Neural cell (in vitro differentiated cells): ENCODE measurements around the gene GNLY. TPM values are rescaled to one million over a fixed set of nuclear protein-coding genes. Genes with fewer than 3 reads are reported as not detected.

Experiments used
- H2AFZ ChIP-seq: fragments of 200-600, 300-800 bp; sonication (generic), shearing (Covaris generic); 2 replicates; pipeline ENCODE4 v1.6.0; 2014; ENCODE audit warnings: low read depth, mild to moderate bottlenecking, antibody characterized with exemption, low read length, moderate library complexity
- H3F3A ChIP-seq: fragments of 200-600 bp; shearing (Covaris generic); 2 replicates; pipeline ENCODE4 v1.6.1; 2016; ENCODE audit warnings: mild to moderate bottlenecking, moderate library complexity, mixed read lengths, antibody characterized with exemption, low read length; ENCODE audit not compliant: insufficient read depth, poor library complexity, severe bottlenecking
- H3K27ac ChIP-seq: fragments of 200-600, 300-800 bp; sonication (generic), shearing (Covaris generic); 2 replicates; pipeline ENCODE4 v1.5.1; 2014; ENCODE audit warnings: mild to moderate bottlenecking, low read length, moderate library complexity
- H3K27me3 ChIP-seq: fragments of 300-800, 200-600 bp; sonication (generic), shearing (Covaris generic); 2 replicates; pipeline ENCODE4 v1.6.0; 2014; ENCODE audit warnings: mild to moderate bottlenecking, low read depth, low read length, moderate library complexity; ENCODE audit not compliant: insufficient read depth
- H3K36me3 ChIP-seq: fragments of 300-800, 200-600 bp; sonication (generic), shearing (Covaris generic); 2 replicates; pipeline ENCODE4 v1.5.1; 2014; ENCODE audit warnings: mild to moderate bottlenecking, antibody characterized with exemption, low read length, moderate library complexity; ENCODE audit not compliant: insufficient read depth
- H3K4me2 ChIP-seq: fragments of 300-800, 200-600 bp; sonication (generic), shearing (Covaris generic); 2 replicates; pipeline ENCODE4 v1.6.0; 2014; ENCODE audit warnings: mild to moderate bottlenecking, low read length
- H3K4me3 ChIP-seq: fragments of 300-800, 200-600 bp; sonication (generic), shearing (Covaris generic); 2 replicates; pipeline ENCODE4 v1.5.1; 2014; ENCODE audit warnings: mild to moderate bottlenecking, low read length, moderate library complexity
- H3K79me2 ChIP-seq: fragments of 200-600 bp; shearing (Covaris generic); replicated peaks from 2 replicates; pipeline ENCODE4 v1.6.0; 2014; ENCODE audit warnings: mild to moderate bottlenecking, low read length, moderate library complexity; ENCODE audit not compliant: insufficient read depth
- H3K9ac ChIP-seq: fragments of 300-800, 200-600 bp; sonication (generic), shearing (Covaris generic); 2 replicates; pipeline ENCODE4 v1.6.1; 2016; ENCODE audit warnings: mild to moderate bottlenecking, low read length, mixed read lengths
- H3K9me2 ChIP-seq: fragments of 200-600 bp; shearing (Covaris generic); 2 replicates; pipeline ENCODE4 v1.6.1; 2016; ENCODE audit warnings: mild to moderate bottlenecking, low read length, mixed read lengths; ENCODE audit not compliant: insufficient read depth
- H3K9me3 ChIP-seq: fragments of 200-600, 300-800 bp; sonication (generic), shearing (Covaris generic); 2 replicates; pipeline ENCODE4 v1.6.1; 2016; ENCODE audit warnings: mild to moderate bottlenecking, mixed run types, low read length, moderate library complexity, mixed read lengths
- H4K20me1 ChIP-seq: fragments of 200-600 bp; shearing (Covaris generic); 2 replicates; pipeline ENCODE4 v1.6.1; 2016; ENCODE audit warnings: mild to moderate bottlenecking, mixed run types; ENCODE audit not compliant: insufficient read depth
- EP300 ChIP-seq: fragments of 450-650 bp; conservative IDR thresholded peaks from 2 replicates; pipeline ENCODE4 v1.6.1; 2014; ENCODE audit warnings: antibody characterized with exemption, mild to moderate bottlenecking, moderate library complexity; ENCODE audit not compliant: poor library complexity, severe bottlenecking
- EZH2 ChIP-seq: fragments of 200-600, 300-800 bp; shearing (Covaris generic), sonication (generic); IDR thresholded peaks from 2 replicates; pipeline ENCODE4 v1.6.1; 2014; ENCODE audit warnings: antibody characterized with exemption, low read length, borderline replicate concordance, mild to moderate bottlenecking; ENCODE audit not compliant: insufficient read depth, poor library complexity, severe bottlenecking
- MXI1 ChIP-seq: fragments of 450-650 bp; conservative IDR thresholded peaks from 2 replicates; pipeline ENCODE4 v1.6.1; 2014; ENCODE audit warnings: antibody characterized with exemption, mild to moderate bottlenecking; ENCODE audit not compliant: poor library complexity, severe bottlenecking
- POLR2AphosphoS5 ChIP-seq: IDR thresholded peaks from 2 replicates; pipeline ENCODE4 v1.6.1; 2012
- RAD21 ChIP-seq: fragments of 450-650 bp; conservative IDR thresholded peaks from 2 replicates; pipeline ENCODE4 v1.6.1; 2014; ENCODE audit warnings: antibody characterized with exemption, mild to moderate bottlenecking, moderate library complexity
- SMC3 ChIP-seq: fragments of 450-650 bp; conservative IDR thresholded peaks from 2 replicates; pipeline ENCODE4 v1.6.1; 2014; ENCODE audit warnings: antibody characterized with exemption, mild to moderate bottlenecking, moderate library complexity; ENCODE audit not compliant: poor library complexity
- TAF1 ChIP-seq: IDR thresholded peaks from 2 replicates; pipeline ENCODE4 v1.6.1; 2012; ENCODE audit warnings: low read depth
- polyA plus RNA-seq: library from polyadenylated mRNA; depleted of rRNA; stranded (reverse); fragments of >200 nt; gene quantifications from 2 replicates; pipeline ENCODE4 v1.2.3, GENCODE V29; 2014
- TF ChIP-seq, protein P1 (sequence below): IDR thresholded peaks from 2 replicates; pipeline ENCODE4 v1.6.1; 2012; ENCODE audit warnings: borderline replicate concordance
- TF ChIP-seq, protein P2 (sequence below): fragments of 450-650 bp; IDR thresholded peaks from 2 replicates; pipeline ENCODE4 v1.5.1; 2014; ENCODE audit warnings: antibody characterized with exemption, mild to moderate bottlenecking, moderate library complexity; ENCODE audit not compliant: poor library complexity, severe bottlenecking

The GNLY gene
- polyA plus RNA-seq, 1 donor from 2014 or later = not detected

DNA sequence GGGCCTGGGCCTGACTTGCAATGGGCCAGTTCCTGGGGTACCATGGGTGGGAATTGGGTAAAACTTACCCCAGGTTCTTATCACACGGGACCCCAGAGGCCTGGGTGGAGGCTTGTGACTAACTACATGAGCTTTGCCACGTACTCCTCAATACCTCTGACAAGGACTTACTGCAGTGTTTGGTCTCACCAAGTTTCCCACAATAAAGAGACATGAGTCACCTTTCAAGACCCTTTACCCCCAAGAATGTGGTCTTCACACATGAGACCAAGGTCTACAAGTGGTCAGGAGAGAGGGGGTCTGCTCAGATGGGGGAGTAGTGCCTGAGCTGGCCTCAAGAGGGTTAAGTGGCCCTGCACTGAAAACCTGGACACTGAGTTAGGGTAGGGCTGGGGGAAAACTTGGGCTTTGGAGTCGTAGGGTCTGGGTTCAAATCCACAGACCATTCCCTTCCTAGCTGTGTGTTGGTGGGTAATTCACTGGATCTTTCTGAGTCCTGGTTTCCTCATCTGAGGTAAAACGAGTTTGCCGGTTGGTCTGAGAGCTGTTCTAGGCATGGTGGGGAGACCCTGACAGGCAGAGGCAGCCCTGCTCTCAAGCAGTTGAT, 2.0 kb upstream of the GNLY start:
- no peak overlapping the region for H3K27ac ChIP-seq
- no peaks in the 10 kb centered on the region for H3K27me3 ChIP-seq
- H3K4me3 ChIP-seq = no peak overlapping the region
- no peaks in the 10 kb centered on the region for H3K9me2 ChIP-seq
- H3F3A ChIP-seq = no peaks in the 10 kb centered on the region
- TF ChIP-seq, protein P1, sequence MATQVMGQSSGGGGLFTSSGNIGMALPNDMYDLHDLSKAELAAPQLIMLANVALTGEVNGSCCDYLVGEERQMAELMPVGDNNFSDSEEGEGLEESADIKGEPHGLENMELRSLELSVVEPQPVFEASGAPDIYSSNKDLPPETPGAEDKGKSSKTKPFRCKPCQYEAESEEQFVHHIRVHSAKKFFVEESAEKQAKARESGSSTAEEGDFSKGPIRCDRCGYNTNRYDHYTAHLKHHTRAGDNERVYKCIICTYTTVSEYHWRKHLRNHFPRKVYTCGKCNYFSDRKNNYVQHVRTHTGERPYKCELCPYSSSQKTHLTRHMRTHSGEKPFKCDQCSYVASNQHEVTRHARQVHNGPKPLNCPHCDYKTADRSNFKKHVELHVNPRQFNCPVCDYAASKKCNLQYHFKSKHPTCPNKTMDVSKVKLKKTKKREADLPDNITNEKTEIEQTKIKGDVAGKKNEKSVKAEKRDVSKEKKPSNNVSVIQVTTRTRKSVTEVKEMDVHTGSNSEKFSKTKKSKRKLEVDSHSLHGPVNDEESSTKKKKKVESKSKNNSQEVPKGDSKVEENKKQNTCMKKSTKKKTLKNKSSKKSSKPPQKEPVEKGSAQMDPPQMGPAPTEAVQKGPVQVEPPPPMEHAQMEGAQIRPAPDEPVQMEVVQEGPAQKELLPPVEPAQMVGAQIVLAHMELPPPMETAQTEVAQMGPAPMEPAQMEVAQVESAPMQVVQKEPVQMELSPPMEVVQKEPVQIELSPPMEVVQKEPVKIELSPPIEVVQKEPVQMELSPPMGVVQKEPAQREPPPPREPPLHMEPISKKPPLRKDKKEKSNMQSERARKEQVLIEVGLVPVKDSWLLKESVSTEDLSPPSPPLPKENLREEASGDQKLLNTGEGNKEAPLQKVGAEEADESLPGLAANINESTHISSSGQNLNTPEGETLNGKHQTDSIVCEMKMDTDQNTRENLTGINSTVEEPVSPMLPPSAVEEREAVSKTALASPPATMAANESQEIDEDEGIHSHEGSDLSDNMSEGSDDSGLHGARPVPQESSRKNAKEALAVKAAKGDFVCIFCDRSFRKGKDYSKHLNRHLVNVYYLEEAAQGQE = no peak
- TF ChIP-seq POLR2AphosphoS5 (no peak), TAF1 (no peak), SMC3 (no peak), EP300 (no peak), RAD21 (no peak), MXI1 (no peak), EZH2 (no peak)
- TF ChIP-seq, protein P2, sequence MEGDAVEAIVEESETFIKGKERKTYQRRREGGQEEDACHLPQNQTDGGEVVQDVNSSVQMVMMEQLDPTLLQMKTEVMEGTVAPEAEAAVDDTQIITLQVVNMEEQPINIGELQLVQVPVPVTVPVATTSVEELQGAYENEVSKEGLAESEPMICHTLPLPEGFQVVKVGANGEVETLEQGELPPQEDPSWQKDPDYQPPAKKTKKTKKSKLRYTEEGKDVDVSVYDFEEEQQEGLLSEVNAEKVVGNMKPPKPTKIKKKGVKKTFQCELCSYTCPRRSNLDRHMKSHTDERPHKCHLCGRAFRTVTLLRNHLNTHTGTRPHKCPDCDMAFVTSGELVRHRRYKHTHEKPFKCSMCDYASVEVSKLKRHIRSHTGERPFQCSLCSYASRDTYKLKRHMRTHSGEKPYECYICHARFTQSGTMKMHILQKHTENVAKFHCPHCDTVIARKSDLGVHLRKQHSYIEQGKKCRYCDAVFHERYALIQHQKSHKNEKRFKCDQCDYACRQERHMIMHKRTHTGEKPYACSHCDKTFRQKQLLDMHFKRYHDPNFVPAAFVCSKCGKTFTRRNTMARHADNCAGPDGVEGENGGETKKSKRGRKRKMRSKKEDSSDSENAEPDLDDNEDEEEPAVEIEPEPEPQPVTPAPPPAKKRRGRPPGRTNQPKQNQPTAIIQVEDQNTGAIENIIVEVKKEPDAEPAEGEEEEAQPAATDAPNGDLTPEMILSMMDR = no peak
- H3K4me2 ChIP-seq = no peak overlapping the region
- H4K20me1 ChIP-seq = no peaks in the 10 kb centered on the region
- no peaks in the 10 kb centered on the region for H3K9me3 ChIP-seq
- no peaks in the 10 kb centered on the region for H3K36me3 ChIP-seq
- H3K9ac ChIP-seq = no peak overlapping the region
- H3K79me2 ChIP-seq = no peaks in the 10 kb centered on the region
- no peak overlapping the region for H2AFZ ChIP-seq

DNA sequence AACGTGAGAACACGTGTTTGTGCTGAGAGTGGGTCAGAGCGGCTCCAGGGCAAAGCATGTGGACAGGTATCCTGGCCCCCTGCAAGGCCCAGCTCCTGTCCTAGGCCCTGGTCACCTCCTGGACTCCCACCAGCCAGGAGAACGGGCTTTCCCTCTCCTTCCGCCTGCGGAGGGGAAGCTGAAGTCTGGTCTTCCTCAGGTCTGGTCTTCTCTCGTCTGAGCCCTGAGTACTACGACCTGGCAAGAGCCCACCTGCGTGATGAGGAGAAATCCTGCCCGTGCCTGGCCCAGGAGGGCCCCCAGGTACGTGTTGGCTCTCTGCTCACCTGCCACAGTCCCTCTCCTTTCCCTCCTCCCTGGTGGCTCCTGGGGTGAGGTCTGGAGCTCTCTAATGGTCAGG, 963 bp downstream of the GNLY start:
- Histone ChIP-seq H3K9me3 (no peaks in the 10 kb centered on the region), H3K36me3 (no peaks in the 10 kb centered on the region), H3K4me3 (no peak overlapping the region), H3F3A (no peaks in the 10 kb centered on the region), H3K9ac (no peak overlapping the region), H3K27ac (no peak overlapping the region), H3K4me2 (no peak overlapping the region), H3K79me2 (no peaks in the 10 kb centered on the region), H3K27me3 (no peaks in the 10 kb centered on the region), H3K9me2 (no peaks in the 10 kb centered on the region), H4K20me1 (no peaks in the 10 kb centered on the region), H2AFZ (no peak overlapping the region)
- TF ChIP-seq EZH2 = no peak
- TF ChIP-seq MXI1 = no peak
- TF ChIP-seq TAF1 = no peak
- TF ChIP-seq RAD21 = no peak
- no peak for TF ChIP-seq SMC3
- TF ChIP-seq, protein P2 = no peak
- TF ChIP-seq, protein P1 = no peak
- no peak for TF ChIP-seq EP300
- TF ChIP-seq POLR2AphosphoS5 = no peak
